Suppressor macrophage (primary cell): ENCODE measurements around the gene ARHGEF4.
A peak's percentile ranks its signal among the peaks of the same experiment; 100 is the strongest.
"Not testable (repeated sequence)": the region's sequence is repeated elsewhere in the genome, so short reads cannot be mapped to it uniquely, and the experiment has no call there.

Source experiments
- DNase-seq, 4 experiments: peaks; one replicate each; pipeline ENCODE4 v3.0.0-alpha.2; 2020 to 2022

The ARHGEF4 gene

DNA sequence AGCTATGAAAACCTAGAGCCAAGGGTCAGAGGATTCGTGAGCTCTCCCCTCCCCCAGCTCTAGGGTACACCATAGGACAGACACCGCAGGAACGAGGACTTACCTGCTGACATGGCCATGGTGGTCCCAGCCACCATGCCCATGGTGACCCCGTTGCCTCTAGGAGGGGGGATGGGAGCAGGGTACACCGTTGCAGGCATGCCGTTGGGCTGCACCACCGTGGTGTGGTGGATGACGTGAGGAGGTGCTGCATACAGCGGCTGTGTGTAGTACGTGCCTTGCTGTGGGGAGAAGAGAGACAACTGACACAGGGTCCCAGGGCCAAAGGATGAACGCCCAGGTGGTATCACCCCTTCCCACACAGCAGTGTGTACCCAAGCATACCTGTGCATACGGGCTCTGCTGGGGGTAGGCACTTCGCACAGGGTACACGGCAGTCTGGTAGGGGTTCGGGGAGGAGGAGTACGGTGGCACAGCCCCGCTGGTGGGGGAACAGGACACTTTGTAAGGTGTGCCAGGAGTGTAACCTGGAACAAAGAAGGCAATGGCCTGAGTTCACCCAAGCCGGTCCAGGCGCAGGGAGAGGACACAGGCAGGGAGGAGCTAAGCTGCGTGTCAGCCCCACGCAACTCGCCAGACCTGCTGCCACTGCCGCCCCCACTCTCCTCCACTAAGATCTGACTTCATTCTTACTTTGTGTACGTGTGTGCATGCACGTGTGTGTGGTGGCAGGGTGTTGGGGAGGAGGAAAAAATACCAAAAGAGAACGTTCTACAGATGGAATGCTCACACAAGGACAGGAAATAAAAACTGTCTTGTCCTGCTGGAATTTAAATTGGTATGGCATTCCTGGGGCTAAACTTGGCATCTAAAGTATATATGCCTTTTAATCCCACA, 218.7 kb downstream of the ARHGEF4 start:
- DNase-seq = no peak

DNA sequence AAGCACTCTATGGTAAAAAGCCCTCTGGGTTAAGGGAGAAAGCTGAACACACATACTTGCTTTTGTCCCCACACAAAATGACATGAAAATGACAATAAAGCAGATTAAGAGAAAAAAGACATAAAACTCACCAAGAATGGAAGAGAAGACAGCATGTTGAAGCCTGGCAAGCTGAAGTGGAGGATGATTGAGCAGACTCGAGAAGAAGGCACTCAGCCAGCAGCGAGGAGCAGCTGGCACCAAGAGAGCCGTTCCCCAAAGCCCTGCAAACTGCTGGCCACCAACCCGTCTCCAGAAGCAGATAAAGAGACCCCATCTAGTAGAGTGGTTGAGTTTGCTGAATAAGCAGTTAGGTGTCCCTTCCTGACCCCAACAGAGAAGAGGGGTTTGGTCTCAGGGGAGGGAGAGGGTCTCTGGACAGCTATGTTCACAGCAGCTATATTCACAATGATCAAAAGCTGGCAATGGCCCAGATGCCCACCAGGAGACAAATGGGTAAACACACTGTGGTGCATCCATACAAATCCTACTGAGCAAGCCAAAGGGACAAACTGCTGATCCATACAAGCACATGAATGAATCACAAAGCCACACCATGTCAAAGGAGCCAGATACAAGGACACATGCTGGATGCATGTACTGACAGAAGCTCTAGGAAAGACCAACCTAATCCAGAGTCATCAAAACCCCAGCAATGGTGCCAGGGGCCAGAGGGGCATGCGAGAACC, 219.7 kb downstream of the ARHGEF4 start:
- no peak for DNase-seq

DNA sequence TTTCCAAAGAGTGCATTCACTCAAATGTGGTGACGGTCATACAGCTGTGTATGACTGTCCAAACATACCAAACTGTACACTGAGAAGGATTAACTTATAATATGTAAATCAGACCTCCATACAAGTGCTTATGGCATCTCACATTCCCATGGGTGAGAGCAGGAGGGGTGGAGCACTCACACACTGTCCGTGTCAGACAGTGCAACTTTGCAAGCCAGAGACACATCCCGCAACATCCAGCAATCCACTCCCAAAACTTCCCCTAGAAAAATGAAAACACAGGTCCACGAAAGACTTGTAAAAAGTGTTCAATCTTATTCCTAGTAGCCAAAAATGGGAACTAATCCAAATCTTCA, 220.2 kb downstream of the ARHGEF4 start:
- no peak for DNase-seq

- DNase-seq = no peak
Observed at GRCh38 chr2:131058214-131058843, 221.6 kb downstream of the ARHGEF4 start.

- no peak for DNase-seq
Observed at GRCh38 chr2:131058920-131059319, 222.2 kb downstream of the ARHGEF4 start.

DNA sequence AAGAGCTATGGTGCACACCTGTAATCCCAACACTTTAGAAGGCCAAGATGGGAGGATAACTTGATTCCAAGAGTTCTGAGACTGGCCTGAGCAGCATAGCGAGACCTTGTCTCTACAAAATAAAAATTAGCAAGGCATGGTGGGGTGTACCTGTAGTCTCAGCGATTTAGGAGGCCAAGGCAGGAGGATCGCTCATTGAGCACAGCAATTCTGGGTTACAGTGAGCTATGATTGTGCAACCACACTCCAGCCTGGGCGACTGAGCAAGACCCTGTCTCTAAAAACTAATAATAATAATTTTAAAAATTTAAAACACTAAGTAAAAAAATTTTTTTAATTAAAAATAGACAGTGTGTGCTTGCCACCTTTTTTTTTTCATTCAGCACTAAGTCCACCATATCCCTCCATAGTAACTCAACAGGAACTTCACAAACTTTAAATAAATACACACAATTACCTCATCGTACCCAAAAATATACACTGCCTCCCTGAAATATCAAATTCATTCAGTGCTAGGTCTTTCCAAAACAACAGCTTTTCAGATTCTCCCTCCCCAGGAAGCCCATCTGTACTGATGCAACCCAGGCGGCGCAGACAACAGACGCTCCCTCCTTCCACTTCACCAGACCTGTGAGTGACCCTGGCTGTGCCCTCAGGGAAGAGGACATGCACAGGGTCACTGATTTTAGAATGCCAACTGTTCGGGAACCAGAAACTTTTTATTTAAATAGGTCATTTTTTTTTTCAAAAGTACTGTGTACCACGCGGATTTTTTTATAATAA, 227.0 kb downstream of the ARHGEF4 start:
- DNase-seq = no peak

GRCh38 chr2:131064589-131065512, 228.1 kb downstream of the ARHGEF4 start:
- DNase-seq = no peak

DNA sequence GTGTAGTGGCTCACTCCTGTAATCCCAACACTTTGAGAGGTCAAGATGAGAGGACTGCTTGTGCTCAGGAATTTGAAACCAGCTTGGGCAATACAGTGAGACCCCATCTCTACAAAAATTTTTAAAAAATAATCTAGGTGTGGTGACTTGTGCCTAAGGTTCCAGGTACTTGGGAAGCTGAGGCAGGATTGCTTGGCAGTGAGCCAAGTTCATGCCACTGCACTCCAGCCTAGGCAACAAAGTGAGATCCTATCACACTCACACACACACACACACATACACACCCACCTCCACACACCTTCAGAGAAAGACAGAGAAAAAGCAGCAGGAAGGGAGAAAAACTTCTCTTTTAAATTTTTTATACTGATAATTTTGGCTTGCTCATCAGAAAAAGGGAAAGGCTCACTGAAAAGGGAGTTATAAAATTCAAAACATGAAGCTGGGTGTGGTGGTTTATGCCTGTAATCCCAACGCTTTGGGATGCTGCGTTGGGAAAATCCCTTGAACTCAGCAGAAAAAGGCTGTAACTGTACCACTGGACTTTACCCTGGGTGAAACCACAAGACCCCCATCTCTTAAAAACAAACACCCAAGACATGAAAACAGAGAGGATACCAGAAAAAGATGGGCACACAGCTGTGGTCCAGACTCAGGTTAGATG, 230.9 kb downstream of the ARHGEF4 start:
- no peak for DNase-seq

DNA sequence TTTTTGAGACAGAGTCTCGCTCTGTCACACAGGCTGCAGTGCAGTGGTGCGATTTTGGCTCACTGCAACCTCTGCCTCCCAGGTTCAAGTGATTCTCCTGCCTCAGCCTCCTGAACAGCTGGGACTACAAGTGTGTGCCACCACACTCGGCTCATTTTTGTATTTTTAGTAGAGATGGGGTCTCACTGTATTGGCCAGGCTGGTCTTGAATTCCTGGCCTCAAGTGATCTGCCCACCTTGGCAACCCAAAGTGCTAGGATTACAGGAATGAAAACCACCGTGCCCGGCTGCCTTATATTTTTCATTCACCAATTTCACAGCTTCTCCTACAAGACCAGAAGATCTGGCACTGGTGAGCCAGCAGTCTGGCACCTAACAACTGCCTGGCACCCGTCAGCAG, 231.5 kb downstream of the ARHGEF4 start:
- not testable (repeated sequence) for DNase-seq

- not testable (repeated sequence) for DNase-seq
Observed at GRCh38 chr2:131075578-131075977, 238.9 kb downstream of the ARHGEF4 start.

GRCh38 chr2:131076707-131077106, 240.0 kb downstream of the ARHGEF4 start:
- no peak for DNase-seq

DNA sequence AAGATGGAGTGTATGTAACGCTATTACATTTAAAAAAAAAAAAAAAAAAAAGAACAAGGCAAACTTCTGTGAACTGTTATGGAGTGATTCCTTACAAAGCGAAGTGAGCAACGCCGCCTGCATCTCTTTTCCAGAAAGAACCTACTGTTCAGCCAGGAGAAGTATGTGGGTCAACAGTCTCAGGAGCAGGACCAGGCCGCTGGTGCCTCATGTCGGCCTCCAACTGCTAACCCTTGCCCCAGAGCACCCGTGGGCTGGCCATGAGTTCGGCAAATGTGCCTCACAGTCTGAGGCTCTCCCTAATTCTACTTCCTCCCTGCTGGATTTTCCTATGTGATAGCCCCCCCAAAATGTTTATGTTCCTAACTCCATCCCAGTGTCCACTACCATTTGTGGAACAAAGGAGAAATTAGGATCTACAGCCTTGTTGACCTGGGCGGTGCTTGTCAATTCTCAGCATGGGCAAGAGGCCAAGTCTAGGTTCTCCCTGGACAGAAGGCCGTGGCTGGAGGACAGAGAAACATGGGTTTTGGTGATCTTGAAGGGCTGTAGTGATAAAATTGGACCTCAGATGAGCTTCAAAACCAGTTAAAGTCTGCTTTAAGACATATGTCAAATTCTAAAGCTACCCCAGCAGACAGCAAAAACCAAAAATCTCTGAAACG, 240.6 kb downstream of the ARHGEF4 start:
- DNase-seq = peak in 3 of 4 experiments; percentile 4 to 12 (median 9)

DNA sequence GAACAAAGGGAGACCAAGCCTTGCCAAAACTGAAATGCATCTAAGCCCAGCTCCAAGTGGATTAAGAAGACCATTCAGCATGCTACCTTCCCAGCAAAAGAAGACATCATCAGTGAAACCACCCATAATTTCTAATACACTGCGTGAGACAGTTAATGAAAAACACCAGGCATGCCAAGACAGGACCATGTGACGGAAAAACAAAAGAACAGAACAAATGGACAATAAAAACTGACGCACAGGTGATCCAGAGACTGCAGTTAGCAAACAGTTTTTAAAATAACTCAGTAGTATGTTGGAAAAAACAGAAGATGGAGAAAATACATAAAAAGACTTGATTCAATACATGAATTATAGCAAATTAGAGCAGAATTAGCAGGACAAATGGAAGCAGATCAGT, 241.3 kb downstream of the ARHGEF4 start:
- no peak for DNase-seq

- DNase-seq = not testable (repeated sequence)
Observed at GRCh38 chr2:131079931-131080330, 243.2 kb downstream of the ARHGEF4 start.

DNA sequence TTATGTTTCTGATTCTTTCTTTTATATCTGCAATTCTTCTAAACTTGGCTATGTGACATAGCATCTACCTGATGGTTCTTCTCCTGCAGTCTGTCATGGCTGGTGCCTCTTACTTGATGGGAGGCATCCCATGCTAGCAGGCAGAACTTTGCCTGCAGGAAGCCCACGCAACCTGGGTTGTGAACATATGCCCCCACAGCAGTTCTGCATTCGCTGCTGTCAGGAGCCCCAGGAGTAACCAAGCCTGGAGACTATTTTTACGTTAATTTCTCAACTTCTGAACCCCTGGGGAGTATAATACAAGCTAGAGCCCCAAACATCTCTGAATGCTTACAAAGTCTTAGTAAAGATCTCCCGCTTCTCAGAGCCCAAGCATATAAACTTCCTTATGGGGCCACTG, 244.5 kb downstream of the ARHGEF4 start:
- no peak for DNase-seq

DNA sequence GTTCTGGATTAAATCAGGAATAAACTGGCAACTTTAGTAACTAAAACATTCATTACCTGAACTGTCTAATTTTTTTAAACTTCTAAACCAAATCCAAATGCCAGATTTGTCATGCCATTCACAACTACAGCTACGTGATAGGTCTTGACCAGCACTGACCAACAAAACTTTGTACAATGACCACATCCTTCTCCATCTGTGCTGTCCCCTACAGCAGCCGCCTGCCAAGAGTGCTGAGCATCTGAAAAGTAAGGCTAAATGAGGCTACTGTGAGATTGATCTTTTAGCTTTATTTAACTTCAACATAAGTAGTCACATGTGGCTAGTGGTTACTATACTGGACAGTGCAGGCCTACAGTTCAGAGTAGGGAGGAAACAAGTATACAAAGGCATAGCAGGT, 248.9 kb downstream of the ARHGEF4 start:
- no peak for DNase-seq

DNA sequence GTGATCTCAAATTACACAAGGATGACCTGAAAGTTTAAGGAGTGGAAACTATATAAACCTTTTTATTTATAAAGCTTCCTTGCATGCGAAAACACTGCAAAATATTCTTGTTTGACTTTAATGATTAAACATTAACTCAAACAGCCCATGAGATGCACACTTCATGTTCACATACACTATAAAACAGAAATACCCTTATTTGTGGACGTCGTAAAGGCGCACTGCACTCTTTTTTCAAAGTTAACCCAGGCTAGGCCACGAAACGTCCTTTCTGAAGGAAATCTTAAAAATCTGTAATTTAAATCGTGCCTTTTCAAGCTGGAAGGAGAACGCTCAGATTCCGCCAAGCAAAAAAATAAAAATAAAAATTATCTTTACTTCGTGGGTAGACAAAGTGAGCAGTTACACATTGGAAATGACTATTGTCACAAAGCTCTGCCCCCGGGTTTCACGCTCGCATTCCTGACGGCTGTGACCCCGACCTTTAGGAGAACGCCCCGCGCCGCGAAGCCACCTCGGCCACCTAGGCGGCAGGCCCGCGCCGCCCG, 255.8 kb downstream of the ARHGEF4 start:
- DNase-seq = no peak

- DNase-seq = peak; percentile 95 to 98 (median 96)
Observed at GRCh38 chr2:131093006-131093695, 256.4 kb downstream of the ARHGEF4 start, which contains the start of gene FAM168B. TSS of gene FAM168B (minus strand) at chr2:131093460. CDS start at chr2:131082646, 10,814 bp downstream.
